ENCODE results near the gene OAS2. TPM values are rescaled to one million over a fixed set of nuclear protein-coding genes. Genes with fewer than 3 reads are reported as not detected.

Gene OAS2
- total RNA-seq, 2 experiments from 2014 or later = 327 to 331 TPM

GRCh38 chr12:112961536-112961935 lies 16.8 kb upstream of the OAS2 start:
- H3K27me3 Mint-ChIP-seq = no peaks in the 10 kb centered on the region
- H3K9me3 Mint-ChIP-seq = peaks cover 7% of the 10 kb centered on the region
- H3K4me1 Mint-ChIP-seq = peaks cover 29% of the 10 kb centered on the region
- CTCF ChIA-PET = interaction anchor here (1.4 kb wide), 1 partner anchor 61 kb away, joined by 7 read pairs; no protein-coding TSS in a partner anchor
- DNase-seq = no peak
- POLR2A ChIA-PET = interaction anchor here (3.2 kb wide), 1 partner anchor 16 kb away, joined by 22 read pairs; the partner anchor contains the start of gene OAS2
- H3K4me3 Mint-ChIP-seq = no peak overlapping the region
- H3K36me3 Mint-ChIP-seq (ENCODE audit: low read depth) = peaks cover 97% of the 10 kb centered on the region
- H3K27ac Mint-ChIP-seq = no peak overlapping the region

GRCh38 chr12:112962561-112962960 lies 15.8 kb upstream of the OAS2 start:
- CTCF ChIA-PET = interaction anchor here (0.7 kb wide), 1 partner anchor 16 kb away, joined by 3 read pairs; the partner anchor contains the start of gene OAS2
- Mint-ChIP-seq H3K27me3 (no peaks in the 10 kb centered on the region), H3K4me3 (no peak overlapping the region), H3K36me3 (ENCODE audit: low read depth) (peaks cover 97% of the 10 kb centered on the region), H3K27ac (no peak overlapping the region), H3K9me3 (peaks cover 4% of the 10 kb centered on the region), H3K4me1 (peaks cover 22% of the 10 kb centered on the region)
- POLR2A ChIA-PET = interaction anchor here (3.2 kb wide), 1 partner anchor 15 kb away, joined by 22 read pairs; the partner anchor contains the start of gene OAS2
- no peak for DNase-seq

DNA sequence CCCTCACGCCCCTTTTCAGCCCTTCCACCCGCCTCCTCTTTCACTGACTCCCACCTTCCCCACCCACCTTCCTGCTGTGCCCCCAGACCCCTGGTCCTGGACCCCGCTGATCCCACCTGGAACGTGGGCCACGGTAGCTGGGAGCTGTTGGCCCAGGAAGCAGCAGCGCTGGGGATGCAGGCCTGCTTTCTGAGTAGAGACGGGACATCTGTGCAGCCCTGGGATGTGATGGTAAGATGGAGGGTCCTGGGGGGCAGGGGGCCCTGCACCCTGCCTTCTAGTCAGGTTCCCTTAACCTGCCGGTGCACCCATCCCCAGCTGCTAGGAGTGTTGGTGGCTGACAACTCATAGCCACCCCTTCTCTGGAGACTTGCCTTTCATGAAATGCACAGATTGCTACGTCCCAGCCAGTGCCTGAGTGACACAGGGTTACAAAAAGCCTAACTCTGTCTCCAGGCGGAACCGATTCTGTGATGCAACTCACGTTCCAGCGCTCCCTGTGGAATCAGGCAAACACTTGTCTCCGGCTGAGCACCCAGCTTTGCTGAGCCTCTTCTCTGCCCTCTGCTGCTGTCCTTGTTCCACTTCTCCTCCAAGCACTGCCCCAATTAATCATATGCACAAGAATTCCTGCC lies 15.0 kb upstream of the OAS2 start:
- H3K4me3 Mint-ChIP-seq = no peak overlapping the region

DNA sequence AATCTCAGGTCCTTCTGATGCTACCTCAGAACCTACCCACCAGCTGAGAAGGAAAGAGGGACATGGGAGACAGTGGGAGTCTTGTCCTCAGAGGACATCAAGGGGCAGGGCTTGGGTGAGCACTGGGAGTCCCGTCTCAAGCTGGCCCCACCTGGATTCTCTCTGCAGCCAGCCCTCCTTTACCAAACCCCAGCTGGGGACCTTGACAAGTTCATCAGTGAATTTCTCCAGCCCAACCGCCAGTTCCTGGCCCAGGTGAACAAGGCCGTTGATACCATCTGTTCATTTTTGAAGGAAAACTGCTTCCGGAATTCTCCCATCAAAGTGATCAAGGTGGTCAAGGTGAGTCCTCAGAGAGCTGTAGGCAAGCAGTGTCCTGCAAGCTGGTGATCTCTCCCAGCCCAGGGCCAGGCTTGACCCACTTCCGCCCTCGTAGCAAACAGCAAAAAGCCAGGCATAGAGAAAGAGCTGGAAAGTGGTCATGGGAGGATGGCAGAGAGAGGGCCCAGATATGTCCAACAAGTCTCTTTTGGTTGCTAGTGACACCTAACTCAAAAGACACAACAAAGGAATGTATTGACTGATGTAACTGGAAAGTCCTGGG lies 14.2 kb upstream of the OAS2 start:
- DNase-seq = no peak
- H3K27ac Mint-ChIP-seq = no peak overlapping the region
- ChIA-PET POLR2A (interaction anchor here (0.7 to 2.9 kb wide), 2 partner anchors 14 to 58 kb away, joined by 3 to 22 read pairs; partner anchors contain the start of genes OAS1 and OAS2), CTCF (no interaction called here)
- H3K36me3 Mint-ChIP-seq (ENCODE audit: low read depth) = peaks cover 96% of the 10 kb centered on the region
- H3K9me3 Mint-ChIP-seq = no peaks in the 10 kb centered on the region
- H3K4me1 Mint-ChIP-seq = peaks cover 17% of the 10 kb centered on the region
- no peak overlapping the region for H3K4me3 Mint-ChIP-seq
- no peaks in the 10 kb centered on the region for H3K27me3 Mint-ChIP-seq

More for the DNA sequence above, 15.0 kb upstream of the OAS2 start:
- Mint-ChIP-seq H3K4me1 (peaks cover 17% of the 10 kb centered on the region), H3K27ac (no peak overlapping the region), H3K36me3 (ENCODE audit: low read depth) (peaks cover 96% of the 10 kb centered on the region), H3K9me3 (no peaks in the 10 kb centered on the region), H3K27me3 (no peaks in the 10 kb centered on the region)
- DNase-seq = no peak
- CTCF ChIA-PET = no interaction called here
- POLR2A ChIA-PET = interaction anchor here (2.9 kb wide), 1 partner anchor 14 kb away, joined by 22 read pairs; the partner anchor contains the start of gene OAS2

GRCh38 chr12:112964915-112965314 lies 13.4 kb upstream of the OAS2 start:
- no peak overlapping the region for H3K27ac Mint-ChIP-seq
- DNase-seq = no peak
- no peaks in the 10 kb centered on the region for H3K27me3 Mint-ChIP-seq
- no peak overlapping the region for H3K4me3 Mint-ChIP-seq
- H3K9me3 Mint-ChIP-seq = no peaks in the 10 kb centered on the region
- ChIA-PET POLR2A (interaction anchor here (0.7 to 2.9 kb wide), 3 partner anchors 10 to 58 kb away, joined by 3 to 22 read pairs (median 3); partner anchors contain the start of genes OAS1 and OAS2), CTCF (no interaction called here)
- H3K4me1 Mint-ChIP-seq = peaks cover 10% of the 10 kb centered on the region
- H3K36me3 Mint-ChIP-seq (ENCODE audit: low read depth) = peaks cover 96% of the 10 kb centered on the region

GRCh38 chr12:112965643-112966042 lies 12.7 kb upstream of the OAS2 start:
- ChIA-PET POLR2A (interaction anchor here (0.8 to 2.9 kb wide), 2 partner anchors 10 to 12 kb away, joined by 3 to 22 read pairs; partner anchors contain the start of gene OAS2), CTCF (interaction anchor here (0.5 kb wide), 1 partner anchor 180 kb away, joined by 5 read pairs; no protein-coding TSS in a partner anchor)
- no peaks in the 10 kb centered on the region for H3K9me3 Mint-ChIP-seq
- H3K4me1 Mint-ChIP-seq = peaks cover 9% of the 10 kb centered on the region
- H3K27me3 Mint-ChIP-seq = no peaks in the 10 kb centered on the region
- no peak overlapping the region for H3K27ac Mint-ChIP-seq
- peaks cover 96% of the 10 kb centered on the region for H3K36me3 Mint-ChIP-seq (ENCODE audit: low read depth)
- DNase-seq = no peak
- H3K4me3 Mint-ChIP-seq = no peak overlapping the region

- no peak overlapping the region for H3K27ac Mint-ChIP-seq
- ChIA-PET CTCF (no interaction called here), POLR2A (interaction anchor here (1.3 kb wide), 2 partner anchors 10 to 11 kb away, joined by 3 to 10 read pairs; partner anchors contain the start of gene OAS2)
- peaks cover 96% of the 10 kb centered on the region for H3K36me3 Mint-ChIP-seq (ENCODE audit: low read depth)
- peaks cover 4% of the 10 kb centered on the region for H3K4me1 Mint-ChIP-seq
- H3K27me3 Mint-ChIP-seq = no peaks in the 10 kb centered on the region
- H3K9me3 Mint-ChIP-seq = no peaks in the 10 kb centered on the region
- H3K4me3 Mint-ChIP-seq = no peak overlapping the region
- no peak for DNase-seq
These were observed 11.0 kb upstream of the OAS2 start for GRCh38 chr12:112967306-112967705.

GRCh38 chr12:112967858-112968257 lies 10.5 kb upstream of the OAS2 start:
- no peak overlapping the region for H3K27ac Mint-ChIP-seq
- CTCF ChIA-PET = interaction anchor here (1.4 kb wide), 1 partner anchor 67 kb away, joined by 4 read pairs; no protein-coding TSS in a partner anchor

DNA sequence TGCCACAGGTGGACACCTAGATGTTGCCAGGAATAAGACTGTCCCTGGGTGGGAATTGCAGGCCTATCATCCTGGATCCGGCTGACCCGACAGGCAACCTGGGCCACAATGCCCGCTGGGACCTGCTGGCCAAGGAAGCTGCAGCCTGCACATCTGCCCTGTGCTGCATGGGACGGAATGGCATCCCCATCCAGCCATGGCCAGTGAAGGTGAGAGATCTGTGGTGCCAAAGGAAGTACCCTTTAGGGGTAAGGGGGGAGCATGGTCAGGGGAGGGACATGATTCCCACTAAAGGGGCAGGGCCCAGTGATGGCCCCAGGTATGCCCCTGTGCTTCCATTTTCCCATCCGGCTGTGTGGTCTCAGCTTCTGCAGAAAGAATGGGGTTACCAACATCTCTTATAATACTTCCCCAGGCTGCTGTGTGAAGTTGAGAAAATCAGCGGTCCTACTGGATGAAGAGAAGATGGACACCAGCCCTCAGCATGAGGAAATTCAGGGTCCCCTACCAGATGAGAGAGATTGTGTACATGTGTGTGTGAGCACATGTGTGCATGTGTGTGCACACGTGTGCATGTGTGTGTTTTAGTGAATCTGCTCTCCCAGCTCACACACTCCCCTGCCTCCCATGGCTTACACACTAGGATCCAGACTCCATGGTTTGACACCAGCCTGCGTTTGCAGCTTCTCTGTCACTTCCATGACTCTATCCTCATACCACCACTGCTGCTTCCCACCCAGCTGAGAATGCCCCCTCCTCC lies 8.6 kb upstream of the OAS2 start:
- CTCF ChIA-PET = no interaction called here

More at GRCh38 chr12:112967858-112968257, 10.5 kb upstream of the OAS2 start:
- H3K4me3 Mint-ChIP-seq = no peak overlapping the region
- H3K27me3 Mint-ChIP-seq = no peaks in the 10 kb centered on the region
- DNase-seq = no peak
- POLR2A ChIA-PET = interaction anchor here (1.3 kb wide), 2 partner anchors 9 to 11 kb away, joined by 3 to 10 read pairs; partner anchors contain the start of gene OAS2
- no peaks in the 10 kb centered on the region for H3K9me3 Mint-ChIP-seq
- H3K4me1 Mint-ChIP-seq = peaks cover 4% of the 10 kb centered on the region
- peaks cover 94% of the 10 kb centered on the region for H3K36me3 Mint-ChIP-seq (ENCODE audit: low read depth)

DNA sequence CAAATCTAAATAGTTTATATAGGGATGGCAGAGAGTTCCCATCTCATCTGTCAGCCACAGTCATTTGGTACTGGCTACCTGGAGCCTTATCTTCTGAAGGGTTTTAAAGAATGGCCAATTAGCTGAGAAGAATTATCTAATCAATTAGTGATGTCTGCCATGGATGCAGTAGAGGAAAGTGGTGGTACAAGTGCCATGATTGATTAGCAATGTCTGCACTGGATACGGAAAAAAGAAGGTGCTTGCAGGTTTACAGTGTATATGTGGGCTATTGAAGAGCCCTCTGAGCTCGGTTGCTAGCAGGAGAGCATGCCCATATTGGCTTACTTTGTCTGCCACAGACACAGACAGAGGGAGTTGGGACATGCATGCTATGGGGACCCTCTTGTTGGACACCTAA lies 7.9 kb upstream of the OAS2 start:
- ChIA-PET CTCF (no interaction called here), POLR2A (interaction anchor here (2.1 kb wide), 1 partner anchor 8 kb away, joined by 10 read pairs; the partner anchor contains the start of gene OAS2)
- Mint-ChIP-seq H3K9me3 (no peaks in the 10 kb centered on the region), H3K4me3 (no peak overlapping the region), H3K36me3 (ENCODE audit: low read depth) (peaks cover 80% of the 10 kb centered on the region), H3K4me1 (peaks cover 4% of the 10 kb centered on the region), H3K27me3 (no peaks in the 10 kb centered on the region), H3K27ac (no peak overlapping the region)
- no peak for DNase-seq

More for the DNA sequence above, 8.6 kb upstream of the OAS2 start:
- H3K27me3 Mint-ChIP-seq = no peaks in the 10 kb centered on the region
- POLR2A ChIA-PET = interaction anchor here (2.1 kb wide), 1 partner anchor 8 kb away, joined by 10 read pairs; the partner anchor contains the start of gene OAS2
- no peak for DNase-seq
- H3K9me3 Mint-ChIP-seq = no peaks in the 10 kb centered on the region
- H3K4me1 Mint-ChIP-seq = peaks cover 4% of the 10 kb centered on the region
- H3K27ac Mint-ChIP-seq = no peak overlapping the region
- H3K36me3 Mint-ChIP-seq (ENCODE audit: low read depth) = peaks cover 83% of the 10 kb centered on the region
- H3K4me3 Mint-ChIP-seq = no peak overlapping the region

DNA sequence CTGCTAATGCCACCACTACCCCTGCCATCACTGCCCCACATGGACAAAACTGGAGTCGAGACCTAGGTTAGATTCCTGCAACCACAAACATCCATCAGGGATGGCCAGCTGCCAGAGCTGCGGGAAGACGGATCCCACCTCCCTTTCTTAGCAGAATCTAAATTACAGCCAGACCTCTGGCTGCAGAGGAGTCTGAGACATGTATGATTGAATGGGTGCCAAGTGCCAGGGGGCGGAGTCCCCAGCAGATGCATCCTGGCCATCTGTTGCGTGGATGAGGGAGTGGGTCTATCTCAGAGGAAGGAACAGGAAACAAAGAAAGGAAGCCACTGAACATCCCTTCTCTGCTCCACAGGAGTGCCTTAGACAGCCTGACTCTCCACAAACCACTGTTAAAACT lies 7.1 kb upstream of the OAS2 start:
- Mint-ChIP-seq H3K27me3 (no peaks in the 10 kb centered on the region), H3K4me3 (no peak overlapping the region), H3K9me3 (no peaks in the 10 kb centered on the region), H3K4me1 (peaks cover 5% of the 10 kb centered on the region), H3K27ac (no peak overlapping the region), H3K36me3 (ENCODE audit: low read depth) (peaks cover 71% of the 10 kb centered on the region)
- DNase-seq = no peak
- POLR2A ChIA-PET = no interaction called here
- CTCF ChIA-PET = no interaction called here

DNA sequence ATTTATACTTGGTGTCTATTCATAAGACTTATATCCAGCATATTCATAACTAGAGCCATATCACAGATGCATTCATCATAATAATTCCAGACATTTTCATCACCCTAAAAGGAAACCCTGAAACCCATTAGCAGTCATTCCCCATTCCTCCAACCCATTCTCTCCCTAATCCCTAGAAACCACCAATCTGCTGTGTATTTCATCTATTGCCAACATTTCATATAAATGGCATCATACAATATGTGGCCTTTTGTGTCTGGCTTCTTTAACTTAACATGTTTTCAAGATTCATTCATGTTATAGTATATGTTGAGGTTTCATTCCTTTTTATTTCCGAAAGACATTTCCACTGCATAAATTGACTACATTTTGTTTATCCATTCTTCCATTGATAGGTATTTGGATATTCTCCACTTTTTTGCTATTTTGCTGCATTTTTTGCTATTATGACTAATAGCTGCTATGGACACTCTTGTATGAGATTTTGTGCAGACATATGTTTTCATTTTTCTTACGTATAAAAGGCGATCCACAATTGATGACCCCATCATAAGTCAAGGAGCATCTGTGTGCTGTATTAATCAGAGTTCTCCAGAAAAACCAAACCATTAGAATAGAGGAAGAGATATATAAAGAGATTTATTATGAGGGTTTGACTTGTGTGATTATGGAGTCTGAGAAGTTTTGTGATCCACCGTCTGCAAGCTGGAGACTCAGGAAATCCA lies 5.1 kb upstream of the OAS2 start:
- CTCF ChIA-PET = interaction anchor here (1.0 kb wide), 1 partner anchor 19 kb away, joined by 3 read pairs; no protein-coding TSS in a partner anchor
- H3K9me3 Mint-ChIP-seq = no peaks in the 10 kb centered on the region
- H3K36me3 Mint-ChIP-seq (ENCODE audit: low read depth) = peaks cover 52% of the 10 kb centered on the region
- DNase-seq = no peak
- H3K27ac Mint-ChIP-seq = no peak overlapping the region
- H3K4me1 Mint-ChIP-seq = peaks cover 21% of the 10 kb centered on the region
- H3K27me3 Mint-ChIP-seq = no peaks in the 10 kb centered on the region
- POLR2A ChIA-PET = no interaction called here
- H3K4me3 Mint-ChIP-seq = no peak overlapping the region

All from activated CD4-positive, alpha-beta memory T cell treated with anti-CD3 and anti-CD28 coated beads, Interleukin-2, amount 10 ng/mL, durations not matched to agents 7 days and 5 days (primary cell).